Colonic mucosa (tissue), 4 donors: ENCODE results near the gene HCN4. TPM values are rescaled to one million over a fixed set of nuclear protein-coding genes. Genes with fewer than 3 reads are reported as not detected.

Experiments
- DNase-seq: peaks from one replicate; pipeline ENCODE4 v3.0.0-alpha.2; 2020
- H3K27ac ChIP-seq: fragments of 200-600 bp; one replicate; pipeline ENCODE4 v1.8.0; 2021
- H3K27me3 ChIP-seq: fragments of 200-600 bp; one replicate; pipeline ENCODE4 v1.8.0; 2021
- H3K36me3 ChIP-seq: fragments of 200-600 bp; one replicate; pipeline ENCODE4 v1.8.0; 2021
- H3K4me1 ChIP-seq: fragments of 200-600 bp; one replicate; pipeline ENCODE4 v1.8.0; 2021; ENCODE audit warnings: mild to moderate bottlenecking
- H3K4me3 ChIP-seq: fragments of 200-600 bp; one replicate; pipeline ENCODE4 v1.8.0; 2021
- H3K9ac ChIP-seq, 2 donors: one replicate each; pipeline ENCODE4 v1.7.0; 2013; ENCODE audit warnings: control low read depth in 2 of 2, low read depth in 2 of 2, low read length in 2 of 2
- H3K9me3 ChIP-seq: fragments of 200-600 bp; one replicate; pipeline ENCODE4 v1.8.0; 2021
- CTCF ChIP-seq: fragments of 200-600 bp; IDR thresholded peaks from one replicate; pipeline ENCODE4 v1.8.0; 2022; ENCODE audit warnings: antibody characterized with exemption, mild to moderate bottlenecking
- intact Hi-C: fragments of 100-400 bp; cut with DNase I; formaldehyde crosslinking; loops from one replicate; pipeline ENCODE4 v1.14.1; 2022
- total RNA-seq, 2 donors: library from RNA; stranded (reverse); fragmentation: NEBNext Ultra II Directional in 1 of 2; extraction: Animal tissue kit (Norgen Biotek cat#: 25700) in 1 of 2; gene quantifications; one replicate each; pipeline ENCODE4 v1.2.1, GENCODE V29; 2021
- donor health status: healthy.
- donor health status: DM: no; HTN: no; CAD: no.
- donor health status: DM: no; HTN: no; CAD: no.

The HCN4 gene
- total RNA-seq, 2 donors from 2014 or later = 0.08 to 0.10 TPM

DNA sequence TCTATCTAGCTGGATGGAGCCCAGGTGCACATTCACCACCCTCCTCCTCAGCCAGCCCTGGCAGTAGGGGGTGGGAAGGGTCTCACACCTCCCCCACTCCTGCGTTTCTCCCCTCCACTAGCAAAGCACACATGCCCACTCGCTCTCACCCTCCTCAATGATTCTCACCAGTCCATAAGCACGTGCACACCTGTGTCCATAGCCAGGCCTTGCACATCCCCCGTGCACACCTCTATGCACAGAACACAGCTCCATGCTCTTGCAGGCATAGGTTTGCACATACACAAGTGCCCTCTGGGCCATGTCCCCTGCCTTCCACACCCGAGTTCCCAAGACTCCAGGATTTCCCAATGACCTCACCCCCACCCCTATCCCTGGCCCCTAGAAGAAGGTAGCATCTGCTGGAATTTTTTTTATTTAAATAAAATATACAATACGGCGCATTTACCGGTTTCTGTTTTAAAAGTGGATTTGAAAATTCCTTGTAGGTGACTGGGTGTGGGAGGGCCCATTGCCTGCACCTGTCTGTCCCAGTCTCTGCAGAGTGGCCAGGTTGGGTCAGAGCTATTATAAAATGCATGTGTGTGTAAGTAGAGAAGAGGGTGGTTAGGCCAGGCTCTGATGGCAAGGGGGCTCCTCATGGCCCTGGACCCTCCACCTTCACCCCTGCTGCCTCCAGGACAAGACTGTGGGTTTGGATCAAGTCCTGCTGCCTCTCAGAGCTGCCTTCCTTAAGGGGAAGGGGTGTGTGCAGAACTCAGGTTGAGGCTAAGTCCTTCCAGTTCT, 49.1 kb downstream of the HCN4 start:
- intact Hi-C loops = no loop called here
- H3K4me3 ChIP-seq = no peak overlapping the region
- H3K36me3 ChIP-seq = no peaks in the 10 kb centered on the region
- no peak for DNase-seq
- no peak overlapping the region for H3K9ac ChIP-seq
- H3K27ac ChIP-seq = no peak overlapping the region
- no peaks in the 10 kb centered on the region for H3K9me3 ChIP-seq
- H3K4me1 ChIP-seq = no peaks in the 10 kb centered on the region
- no peak for TF ChIP-seq CTCF
- H3K27me3 ChIP-seq = no peaks in the 10 kb centered on the region

DNA sequence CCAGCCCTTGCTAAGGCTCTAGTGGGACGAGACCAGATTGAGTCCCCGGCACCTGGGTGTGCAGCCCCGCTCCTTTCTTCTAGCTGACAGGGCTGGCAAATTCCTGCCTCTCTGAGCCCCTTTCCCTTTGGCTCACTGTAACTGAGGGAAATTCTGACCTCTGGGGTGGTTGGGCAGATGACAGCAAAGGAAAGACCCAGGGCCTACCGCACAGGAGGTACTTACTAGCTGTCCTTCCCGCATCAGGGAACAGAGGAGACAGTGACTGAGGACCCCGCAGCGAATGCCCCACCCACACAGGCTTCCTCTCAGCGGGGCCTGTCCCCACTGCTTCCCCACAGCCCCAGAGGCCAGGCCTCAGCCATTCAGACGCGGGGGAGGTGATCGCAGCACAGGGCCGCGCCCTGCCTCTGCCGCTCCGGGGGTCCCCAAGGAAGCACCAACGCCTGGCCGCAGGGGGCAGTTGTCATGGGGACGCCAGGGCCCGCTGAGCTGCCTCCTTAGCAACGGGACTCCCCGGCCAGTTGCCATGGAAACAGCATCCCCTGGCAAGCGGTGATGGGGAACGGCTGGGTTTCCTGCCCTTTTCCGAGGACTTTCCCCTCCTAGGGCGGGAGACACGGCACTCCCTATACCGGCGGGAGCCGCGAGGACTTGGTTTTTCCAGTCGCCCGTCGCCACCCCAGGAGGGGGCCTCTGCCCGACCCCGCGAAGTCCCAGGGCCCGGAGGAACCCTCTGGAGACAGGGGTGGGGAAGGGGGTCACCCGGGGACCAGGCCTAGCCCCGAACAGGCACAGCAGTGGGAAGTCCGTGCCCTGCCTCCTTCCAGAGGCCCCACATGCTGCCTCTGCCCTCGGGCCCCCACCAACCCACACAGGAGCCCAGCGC, 50.1 kb downstream of the HCN4 start:
- intact Hi-C loops = no loop called here
- Histone ChIP-seq H3K4me3 (no peak overlapping the region), H3K9ac (no peak overlapping the region), H3K27me3 (no peaks in the 10 kb centered on the region), H3K27ac (no peak overlapping the region), H3K4me1 (no peaks in the 10 kb centered on the region), H3K9me3 (no peaks in the 10 kb centered on the region), H3K36me3 (no peaks in the 10 kb centered on the region)
- TF ChIP-seq CTCF = no peak
- DNase-seq = no peak

DNA sequence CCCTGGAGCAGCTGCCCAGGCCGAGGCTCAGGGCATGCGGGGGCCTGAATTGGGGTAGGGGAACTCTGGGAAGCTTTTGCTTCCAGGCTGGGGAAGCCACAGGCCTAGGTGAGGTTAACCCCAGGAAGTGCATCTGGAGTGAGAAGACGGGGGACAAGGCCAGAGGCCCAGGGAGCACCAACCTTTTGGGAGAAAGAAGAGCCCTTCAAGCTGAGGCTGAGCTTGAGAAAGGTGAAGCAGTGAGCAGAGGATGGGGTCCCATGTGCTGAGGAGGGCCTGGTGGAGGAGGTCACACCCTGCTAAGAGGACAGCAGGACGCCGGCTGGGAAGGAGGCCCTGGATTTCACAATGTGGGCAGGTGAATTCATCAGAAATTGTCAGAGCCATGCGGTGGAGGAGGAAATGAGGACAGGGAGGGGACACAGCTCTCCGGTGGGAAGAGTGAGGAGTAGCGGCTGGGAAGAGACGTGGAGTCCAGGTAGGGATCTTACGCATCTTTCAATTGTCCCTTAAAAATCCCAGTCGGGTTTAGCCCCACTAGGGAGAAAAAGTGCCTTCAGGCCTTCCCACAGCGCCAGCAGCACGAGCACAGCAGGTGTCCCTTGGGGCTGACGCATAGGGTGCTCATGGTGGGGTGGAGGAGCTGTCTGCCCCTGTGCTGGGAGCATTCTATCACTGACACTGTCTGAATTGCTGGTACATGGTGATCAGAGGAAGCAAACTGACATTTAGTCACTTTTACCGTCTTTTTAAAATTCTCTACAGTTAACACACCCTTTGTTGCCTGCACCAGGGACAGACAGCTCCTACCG, 50.9 kb downstream of the HCN4 start:
- intact Hi-C loops = no loop called here

DNA sequence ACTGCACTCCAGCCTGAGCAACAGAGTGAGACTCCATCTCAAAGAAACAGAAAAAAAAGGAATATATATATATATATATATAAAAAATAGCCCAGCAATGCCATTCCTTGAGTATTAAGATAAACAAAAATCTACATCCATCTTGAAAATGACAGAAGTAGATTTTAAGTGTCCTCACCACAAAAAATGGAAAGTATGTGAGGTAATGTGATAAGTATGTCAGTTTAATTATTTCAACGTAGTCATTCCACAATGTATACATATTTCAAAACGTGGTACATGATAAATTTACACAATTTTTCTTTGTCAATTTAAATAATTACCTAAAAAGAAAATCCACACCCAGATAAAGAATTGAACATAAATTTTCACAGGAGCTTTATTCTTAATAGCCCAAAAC, 54.9 kb downstream of the HCN4 start:
- no peaks in the 10 kb centered on the region for H3K36me3 ChIP-seq
- intact Hi-C loops = no loop called here
- no peak overlapping the region for H3K27ac ChIP-seq
- no peak for DNase-seq
- H3K27me3 ChIP-seq = no peaks in the 10 kb centered on the region
- H3K9me3 ChIP-seq = no peaks in the 10 kb centered on the region
- no peak for TF ChIP-seq CTCF
- no peak overlapping the region for H3K4me3 ChIP-seq
- no peaks in the 10 kb centered on the region for H3K4me1 ChIP-seq
- H3K9ac ChIP-seq = no peak overlapping the region

More for the DNA sequence above, 50.9 kb downstream of the HCN4 start:
- H3K9ac ChIP-seq = no peak overlapping the region
- no peaks in the 10 kb centered on the region for H3K9me3 ChIP-seq
- no peaks in the 10 kb centered on the region for H3K4me1 ChIP-seq
- no peak overlapping the region for H3K27ac ChIP-seq
- H3K27me3 ChIP-seq = no peaks in the 10 kb centered on the region
- no peaks in the 10 kb centered on the region for H3K36me3 ChIP-seq
- no peak for TF ChIP-seq CTCF
- H3K4me3 ChIP-seq = no peak overlapping the region
- DNase-seq = no peak

DNA sequence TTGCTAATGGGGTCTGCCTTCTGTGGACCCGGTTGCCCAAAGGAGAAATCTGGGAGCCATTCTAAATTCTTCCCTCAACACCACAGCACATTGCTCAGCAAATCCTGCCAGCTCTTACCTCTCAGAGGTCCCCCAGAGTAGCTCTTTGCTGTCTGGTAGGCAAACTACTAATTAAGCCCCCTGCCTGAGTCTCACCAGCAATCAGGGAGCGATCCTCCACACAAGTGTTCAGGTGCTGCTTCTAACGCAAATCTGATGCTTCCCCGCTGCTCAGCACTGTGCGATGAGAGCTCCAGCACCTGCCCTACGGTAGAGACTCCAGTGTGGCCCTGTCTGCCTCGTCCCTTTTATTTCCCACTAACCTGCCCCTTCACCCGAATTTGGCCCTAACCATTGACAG, 60.5 kb downstream of the HCN4 start:
- no peaks in the 10 kb centered on the region for H3K27me3 ChIP-seq
- no peaks in the 10 kb centered on the region for H3K4me1 ChIP-seq
- H3K9me3 ChIP-seq = no peaks in the 10 kb centered on the region
- no peak overlapping the region for H3K27ac ChIP-seq
- intact Hi-C loops = loop anchor here (10.0 kb wide), 1 partner anchor 396 kb away; no protein-coding TSS in a partner anchor
- no peak overlapping the region for H3K4me3 ChIP-seq
- TF ChIP-seq CTCF = no peak
- H3K9ac ChIP-seq = no peak overlapping the region
- no peaks in the 10 kb centered on the region for H3K36me3 ChIP-seq
- no peak for DNase-seq
